Dermis blood vessel endothelial cell (primary cell): Measurements from ENCODE around the gene MYO15A. TPM values are rescaled to one million over a fixed set of nuclear protein-coding genes. Genes with fewer than 3 reads are reported as not detected.
"Not testable (repeated sequence)": the region's sequence is repeated elsewhere in the genome, so short reads cannot be mapped to it uniquely, and the experiment has no call there.

ENCODE experiments used
- DNase-seq: peaks from one replicate; pipeline ENCODE4 v3.0.0; 2010
- total RNA-seq: library from RNA; depleted of rRNA; stranded (reverse); fragments of >200 nt; gene quantifications from 2 replicates; pipeline ENCODE4 v1.2.3, GENCODE V29; 2014

MYO15A gene
- total RNA-seq, 1 donor from 2014 or later = under 0.01 TPM

- peak; percentile 30 for DNase-seq
Observed at GRCh38 chr17:18185391-18185790, 76.8 kb downstream of the MYO15A start.

- DNase-seq = peak; percentile 50
Observed at GRCh38 chr17:18185832-18186626, 77.5 kb downstream of the MYO15A start.

- peak; percentile 17 for DNase-seq
Observed at GRCh38 chr17:18186627-18186982, 78.0 kb downstream of the MYO15A start.

DNA sequence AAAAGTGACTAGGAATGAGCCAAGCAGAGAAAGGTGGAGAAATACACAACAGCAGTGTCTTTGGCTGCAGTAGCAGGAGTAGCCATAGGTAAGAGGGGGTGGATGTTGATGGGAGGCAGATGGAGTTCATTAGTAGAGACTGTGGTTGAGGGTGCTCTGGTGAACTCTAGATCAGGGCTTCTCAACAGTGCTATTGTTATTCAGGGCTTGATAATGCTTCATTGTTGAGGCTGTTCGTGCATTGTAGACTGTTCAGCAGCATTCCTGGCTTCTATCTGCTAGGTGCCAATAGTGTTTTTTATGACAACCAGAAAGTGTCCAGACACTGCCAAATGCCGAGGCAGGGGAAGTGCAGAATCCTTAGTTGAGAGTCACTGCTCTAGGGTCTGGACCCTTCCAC is 78.7 kb downstream of the MYO15A start:
- DNase-seq = peak; percentile 24

DNA sequence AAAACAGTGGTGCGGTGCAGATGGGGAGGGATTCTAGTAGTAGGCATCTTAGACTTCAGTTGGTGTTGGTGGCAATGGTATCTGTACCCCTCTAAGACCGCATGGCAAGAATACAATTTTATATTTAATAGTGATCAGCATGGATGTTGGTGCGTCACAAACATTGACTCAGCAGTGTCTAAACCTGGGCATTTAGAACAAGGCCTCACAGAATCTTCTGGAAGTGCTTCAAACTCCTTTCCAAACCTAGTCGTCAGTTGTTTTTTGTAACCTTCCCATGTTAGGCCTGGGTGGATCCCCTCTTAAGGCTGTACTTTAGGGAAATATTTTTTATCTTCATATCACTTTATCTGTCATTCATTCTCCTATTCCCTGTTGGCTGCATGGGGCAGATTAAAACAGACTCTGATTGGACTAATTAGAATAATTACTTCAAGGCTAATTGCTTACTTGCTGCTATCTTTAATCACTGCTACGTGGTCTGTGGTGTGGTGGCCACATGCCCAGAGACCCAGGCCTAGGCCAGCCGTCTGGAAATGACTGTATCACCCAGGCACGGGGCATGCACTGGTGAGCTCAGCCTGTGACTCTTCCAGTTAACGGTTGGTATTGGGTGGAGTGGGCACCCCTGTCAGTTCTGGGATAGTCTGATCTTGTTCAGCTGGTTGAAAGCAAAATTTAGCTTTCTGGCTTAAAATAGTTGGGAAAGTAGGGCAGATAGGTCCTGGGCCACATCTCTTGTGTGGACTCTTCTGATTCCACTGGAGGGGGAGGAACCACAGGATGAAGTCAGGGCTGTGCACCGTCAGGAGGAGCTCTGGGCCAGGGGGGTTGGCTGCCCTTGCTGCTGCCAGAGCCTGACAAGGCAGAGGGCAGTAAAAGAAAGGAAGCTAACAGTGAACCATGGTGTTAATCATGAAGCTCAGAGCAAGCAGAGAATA is 79.5 kb downstream of the MYO15A start:
- peak; percentile 65 for DNase-seq

- DNase-seq = no peak
Observed at GRCh38 chr17:18190628-18191235, 82.2 kb downstream of the MYO15A start.

GRCh38 chr17:18191236-18191667 is 82.7 kb downstream of the MYO15A start:
- peak; percentile 92 for DNase-seq

DNA sequence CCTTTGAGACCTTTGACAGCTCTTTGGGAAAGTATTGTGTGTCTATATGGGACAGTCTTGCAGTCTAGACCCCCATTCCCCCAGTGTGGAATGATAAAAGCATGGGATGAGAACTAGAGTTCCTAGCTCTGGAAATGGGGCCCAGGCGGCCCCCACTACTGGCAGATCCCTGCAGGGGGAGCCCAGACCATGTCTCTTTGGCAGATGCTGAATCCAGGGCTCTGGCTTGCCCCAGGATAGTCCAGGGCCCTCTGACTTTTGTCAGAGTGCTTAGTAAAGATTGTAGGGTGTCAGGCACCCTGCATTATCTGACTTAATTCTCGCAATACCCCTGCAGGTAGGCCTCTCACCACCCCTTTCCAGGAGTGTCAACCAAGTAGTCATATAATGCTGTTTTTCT is 83.4 kb downstream of the MYO15A start:
- peak; percentile 39 for DNase-seq

DNA sequence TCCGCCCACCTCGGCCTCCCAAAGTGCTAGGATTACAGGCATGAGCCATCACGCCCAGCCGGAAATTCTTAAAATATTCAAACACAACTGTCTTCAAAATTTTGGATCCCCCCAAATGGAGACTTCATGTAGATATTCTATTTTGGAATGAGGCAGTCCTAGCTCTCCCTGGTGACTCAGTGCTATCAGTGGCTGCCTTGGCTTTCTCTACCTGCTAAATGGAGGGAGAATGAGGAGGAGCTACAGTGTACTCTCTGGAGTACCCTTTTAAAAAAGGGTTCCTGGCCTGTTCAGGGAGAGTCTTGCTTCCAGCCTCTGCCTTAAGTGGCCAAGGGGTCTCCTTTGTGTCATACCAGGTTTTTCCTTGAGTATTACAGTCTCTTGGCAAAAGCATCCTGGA is 85.8 kb downstream of the MYO15A start:
- DNase-seq = no peak

DNA sequence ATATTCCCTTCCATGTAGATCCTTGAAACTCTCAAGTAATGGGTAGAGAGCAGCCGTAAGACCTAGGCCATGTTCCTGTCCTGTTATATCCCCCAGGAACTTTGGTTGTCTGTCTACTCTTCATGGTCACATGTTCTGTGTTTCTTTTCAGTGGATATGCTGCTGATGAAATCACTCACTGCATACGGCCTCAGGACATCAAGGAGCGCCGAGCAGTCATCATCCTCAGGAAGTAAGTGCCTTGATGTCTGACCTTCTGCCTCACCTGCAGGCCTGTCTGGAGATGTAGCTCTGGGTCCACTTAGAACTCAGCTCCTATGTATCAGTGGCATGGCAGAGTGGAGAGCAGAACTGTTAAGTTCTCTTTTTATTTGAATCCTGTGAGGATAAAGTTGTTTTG is 86.2 kb downstream of the MYO15A start:
- no peak for DNase-seq

DNA sequence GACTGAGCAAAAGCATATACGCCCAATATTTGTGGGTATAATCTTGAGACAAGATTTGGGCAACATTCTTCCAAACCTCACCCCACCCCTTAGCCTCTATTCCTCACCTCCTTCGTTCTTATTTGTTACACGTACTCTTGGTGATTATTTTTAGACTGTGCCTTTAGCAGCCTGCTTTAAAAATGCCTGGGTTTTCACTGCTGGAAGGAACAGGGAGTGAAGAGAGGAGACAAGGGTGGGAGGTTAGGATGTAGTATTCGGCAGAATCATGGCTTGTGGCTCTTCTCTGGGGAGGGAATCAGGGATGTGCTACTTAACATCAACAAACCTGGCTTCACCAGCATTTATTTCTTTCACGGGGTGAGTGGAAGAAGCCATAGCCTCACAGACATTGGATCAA is 86.7 kb downstream of the MYO15A start:
- DNase-seq = no peak

DNA sequence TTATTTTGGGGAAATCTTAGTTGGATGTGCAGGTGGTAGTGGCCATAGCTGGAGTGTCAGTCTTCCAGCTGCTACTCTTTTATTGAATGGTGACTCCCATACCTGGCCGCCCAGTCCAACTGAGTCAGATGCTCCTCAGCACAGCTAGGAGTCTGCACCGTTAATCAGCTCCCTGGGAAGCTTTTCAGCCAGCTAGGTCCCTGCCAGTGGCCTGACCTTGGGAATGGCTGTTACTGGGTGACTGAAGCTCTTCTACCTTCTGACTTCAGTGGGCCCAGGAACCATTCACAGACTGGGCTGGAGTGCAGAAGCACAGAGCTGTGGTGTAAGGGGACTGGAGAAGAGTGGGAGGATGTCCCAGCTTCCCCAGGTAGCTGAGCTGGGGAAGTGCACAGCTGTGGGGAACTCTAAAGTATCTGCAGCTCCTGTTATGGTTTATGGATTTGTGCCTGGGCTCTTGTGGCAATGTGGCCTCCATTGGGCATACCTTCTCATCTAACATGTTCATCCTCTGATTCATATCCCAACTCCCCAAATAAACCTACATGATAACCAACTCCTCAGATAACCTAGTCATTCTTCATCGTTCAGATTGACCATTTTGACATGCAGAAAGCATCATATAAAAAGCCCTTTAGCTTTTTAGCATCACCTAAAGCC is 89.1 kb downstream of the MYO15A start:
- DNase-seq = no peak

DNA sequence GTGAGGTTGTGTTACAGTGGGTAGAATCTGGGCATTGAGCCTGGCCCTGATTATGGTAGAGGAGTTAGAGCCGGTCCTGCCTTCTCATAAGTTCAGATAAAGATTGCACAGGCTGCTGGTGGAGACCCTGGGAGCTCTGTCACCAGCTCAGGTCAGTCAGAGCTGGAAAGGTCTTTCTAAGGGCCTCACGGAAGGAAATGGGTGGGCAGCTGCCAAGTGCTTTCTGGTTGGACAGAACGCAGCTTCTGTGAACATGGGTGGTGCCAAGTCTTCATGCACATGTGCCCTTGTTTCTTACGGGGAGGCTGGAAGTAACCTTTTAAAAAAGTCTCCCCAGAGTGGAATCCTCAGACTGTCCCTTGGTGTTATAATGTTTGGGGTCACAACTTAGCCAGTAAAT is 90.0 kb downstream of the MYO15A start:
- peak; percentile 30 for DNase-seq

GRCh38 chr17:18201108-18201507 is 92.6 kb downstream of the MYO15A start:
- no peak for DNase-seq

DNA sequence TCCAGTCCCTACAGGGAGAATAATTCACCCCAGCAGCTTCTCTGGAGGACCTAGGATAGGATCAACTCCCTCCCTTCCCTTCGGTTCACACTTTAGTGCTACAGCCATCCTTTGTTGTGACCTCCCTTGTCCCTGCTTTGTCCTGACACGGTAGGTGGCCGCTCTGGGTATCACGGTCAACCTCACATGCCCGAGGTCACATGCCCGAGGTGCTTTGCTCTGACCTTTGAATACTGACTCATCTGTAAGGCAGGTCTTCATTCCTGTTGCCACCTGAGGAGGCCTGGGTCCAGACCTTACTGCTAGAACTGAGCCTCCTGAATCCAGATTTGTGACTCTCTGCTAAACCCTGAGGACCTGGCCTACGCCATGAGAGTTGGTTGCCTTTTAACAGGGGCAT is 94.8 kb downstream of the MYO15A start:
- no peak for DNase-seq

GRCh38 chr17:18205861-18206260 is 97.3 kb downstream of the MYO15A start:
- DNase-seq = no peak

DNA sequence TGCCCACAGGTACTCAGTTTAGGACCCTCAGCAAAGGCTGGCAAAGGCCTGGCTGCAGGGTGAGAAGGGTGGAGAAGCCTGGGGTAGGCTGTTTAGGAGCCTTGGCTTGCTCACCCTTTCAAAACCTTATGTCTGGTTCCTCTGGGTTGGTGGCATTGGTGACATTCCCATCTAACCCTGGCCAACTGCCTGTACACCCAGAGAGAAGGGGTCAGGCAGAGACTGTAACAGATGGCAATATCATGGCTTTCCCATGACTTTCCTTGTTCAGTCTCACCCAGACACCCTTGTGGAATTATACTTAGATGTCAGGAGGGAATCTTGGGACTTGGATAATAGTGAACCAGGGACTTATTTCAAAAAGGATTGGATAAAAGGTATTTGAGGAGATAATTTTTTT is 98.4 kb downstream of the MYO15A start:
- no peak for DNase-seq

DNA sequence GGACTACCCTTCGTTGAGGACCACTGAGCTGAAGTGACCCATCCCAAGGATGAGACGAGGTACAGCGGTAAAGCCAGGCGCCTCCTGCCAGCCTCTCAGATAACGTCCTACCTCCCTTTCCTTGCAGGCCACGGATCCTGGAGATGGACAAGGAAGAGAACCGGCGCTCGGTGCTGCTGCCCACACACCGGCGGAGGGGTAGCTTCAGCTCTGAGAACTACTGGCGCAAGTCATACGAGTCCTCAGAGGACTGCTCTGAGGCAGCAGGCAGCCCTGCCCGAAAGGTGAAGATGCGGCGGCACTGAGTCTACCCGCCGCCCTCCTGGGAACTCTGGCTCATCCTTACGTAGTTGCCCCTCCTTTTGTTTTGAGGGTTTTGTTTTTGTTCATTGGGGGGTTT is 99.5 kb downstream of the MYO15A start:
- DNase-seq = no peak

DNA sequence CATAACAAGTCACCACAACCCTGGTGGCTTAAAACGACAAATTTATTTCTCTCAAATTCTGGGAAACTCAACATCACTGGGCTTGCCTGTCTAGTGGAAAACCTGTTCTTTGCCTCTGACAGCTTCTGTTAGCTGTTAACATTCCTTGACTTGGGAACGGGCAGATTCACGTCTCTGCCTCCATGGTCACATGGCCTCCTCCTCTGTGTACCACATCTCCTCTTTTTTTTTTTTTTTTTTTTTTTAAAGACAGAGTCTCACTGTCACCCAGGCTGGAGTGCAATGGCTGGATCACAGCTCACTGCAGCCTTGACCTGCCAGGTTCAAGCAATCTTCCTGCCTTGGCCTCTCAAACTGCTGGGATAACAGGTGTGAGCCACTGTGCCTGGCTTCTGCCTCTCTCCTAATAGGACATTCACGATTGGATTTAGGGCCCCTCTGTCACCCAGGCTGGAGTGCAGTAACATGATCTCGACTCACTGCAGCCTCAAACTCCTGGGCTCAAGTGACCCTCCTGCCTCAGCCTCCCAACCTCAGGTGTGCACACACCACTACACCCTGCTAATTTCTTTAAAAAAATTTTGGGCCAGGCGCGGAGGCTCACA is 105.2 kb downstream of the MYO15A start:
- no peak for DNase-seq

DNA sequence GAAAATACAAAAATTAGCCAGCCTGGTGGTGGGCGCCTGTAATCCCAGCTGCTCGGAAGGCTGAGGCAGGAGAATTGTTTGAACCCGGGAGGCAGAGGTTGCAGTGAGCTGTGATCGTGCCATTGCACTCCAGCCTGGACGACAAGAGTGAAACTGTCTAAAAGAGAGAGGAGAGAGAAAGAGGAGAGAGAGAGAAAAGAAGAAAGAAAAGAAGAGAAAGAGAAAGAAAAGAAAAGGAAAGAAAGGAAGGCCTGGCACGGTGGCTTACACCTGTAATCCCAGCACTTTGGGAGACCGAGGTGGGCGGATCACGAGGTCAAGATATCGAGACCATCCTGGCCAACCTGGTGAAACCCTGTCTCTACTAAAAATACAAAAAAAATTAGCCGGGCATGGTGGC is 108.3 kb downstream of the MYO15A start:
- not testable (repeated sequence) for DNase-seq

- DNase-seq = peak; percentile 82
Observed at GRCh38 chr17:18217412-18218015, 109.0 kb downstream of the MYO15A start.
